K562 (cell line): ENCODE measurements around the gene NANS. TPM values are rescaled to one million over a fixed set of nuclear protein-coding genes. Genes with fewer than 3 reads are reported as not detected.

ENCODE experiments used
- ARID3A ChIP-seq: IDR thresholded peaks from 2 replicates; pipeline ENCODE4 v1.6.1; 2012; ENCODE audit warnings: low read depth, low read length, improper control_type of control experiment, borderline replicate concordance
- ATF3 ChIP-seq, 2 experiments: fragments of 450-650 bp in 1 of 2; sonication (generic) in 1 of 2; formaldehyde crosslinking in 1 of 2; IDR thresholded peaks in 1 of 2; conservative IDR thresholded peaks in 1 of 2; 2 replicates each; pipeline versions ENCODE4 v1.6.1 to v1.8.1; 2016 to 2023; ENCODE audit warnings: mild to moderate bottlenecking in 2 of 2, moderate library complexity in 2 of 2, inconsistent platforms in 1 of 2, missing genetic modification reagents in 1 of 2
- CBX3 ChIP-seq, 2 experiments: IDR thresholded peaks; 1 replicate in 1 of 2; 2 replicates in 1 of 2; pipeline ENCODE4 v1.6.1; 2012; ENCODE audit warnings: inconsistent platforms in 2 of 2, low read length in 2 of 2, borderline replicate concordance in 1 of 2, control low read depth in 1 of 2
- ERF ChIP-seq: fragments of 450-650 bp; formaldehyde crosslinking; IDR thresholded peaks from 2 replicates; pipeline ENCODE4 v1.4.0; 2020; ENCODE audit warnings: mild to moderate bottlenecking, mixed read lengths
- GABPB1 ChIP-seq: sonication (generic); formaldehyde crosslinking; IDR thresholded peaks from 2 replicates; pipeline ENCODE4 v1.8.0; 2022; ENCODE audit warnings: mild to moderate bottlenecking, missing genetic modification reagents
- HDAC1 ChIP-seq, 2 experiments: fragments of 450-650 bp; IDR thresholded peaks; 2 replicates each; pipeline ENCODE4 v1.6.1; 2016 to 2017; ENCODE audit warnings: inconsistent platforms in 1 of 2, mild to moderate bottlenecking in 1 of 2, moderate library complexity in 1 of 2
- MCM5 ChIP-seq: fragments of 450-650 bp; IDR thresholded peaks from 2 replicates; pipeline ENCODE4 v1.6.1; 2016; ENCODE audit warnings: low read depth
- MYNN ChIP-seq, 2 experiments: sonication (generic); formaldehyde crosslinking in 1 of 2; IDR thresholded peaks; 2 replicates each; pipeline versions ENCODE4 v1.5.0 to v1.6.1; 2016 to 2020; ENCODE audit warnings: antibody characterized with exemption in 1 of 2, missing genetic modification reagents in 1 of 2
- POLR3A ChIP-seq: IDR thresholded peaks from 2 replicates; pipeline ENCODE4 v1.6.1; 2011; ENCODE audit warnings: borderline replicate concordance, mild to moderate bottlenecking, moderate library complexity; ENCODE audit not compliant: insufficient read length, insufficient read depth; ENCODE audit errors: extremely low read depth
- PRMT5 ChIP-seq: sonication (generic); formaldehyde crosslinking; IDR thresholded peaks from 2 replicates; pipeline ENCODE4 v1.5.0; 2020; ENCODE audit warnings: missing genetic modification reagents
- PTRF ChIP-seq: fragments of 450-650 bp; IDR thresholded peaks from 2 replicates; pipeline ENCODE4 v1.6.1; 2016; ENCODE audit warnings: mild to moderate bottlenecking, missing genetic modification characterization, missing compliant biosample characterization
- SOX6 ChIP-seq: fragments of 450-650 bp; IDR thresholded peaks from 2 replicates; pipeline ENCODE4 v1.6.1; 2014; ENCODE audit warnings: mild to moderate bottlenecking
- ZBTB7A ChIP-seq: IDR thresholded peaks from 2 replicates; pipeline ENCODE4 v1.6.1; 2011; ENCODE audit warnings: low read depth, mild to moderate bottlenecking, low read length, moderate library complexity, borderline replicate concordance; ENCODE audit not compliant: control insufficient read depth
- ZNF134 ChIP-seq: fragments of 250-450 bp; sonication (Bioruptor Pico); conservative IDR thresholded peaks from 2 replicates; pipeline ENCODE4 v1.4.0; 2020
- ZNF449 ChIP-seq: fragments of 250-450 bp; sonication (Bioruptor Pico); IDR thresholded peaks from 2 replicates; pipeline ENCODE4 v1.8.0; 2022; ENCODE audit warnings: moderate library complexity, mild to moderate bottlenecking, inconsistent platforms
- ZNF57 ChIP-seq: fragments of 450-650 bp; formaldehyde crosslinking; IDR thresholded peaks from 2 replicates; pipeline ENCODE4 v1.4.0; 2020; ENCODE audit warnings: mild to moderate bottlenecking, moderate library complexity
- polyA plus RNA-seq, 8 experiments: library from polyadenylated mRNA; depleted of rRNA in 4 of 8; stranded (reverse) in 5 of 8; unstranded in 3 of 8; fragments of >200 nt; fragmentation: Nextera tagmentation in 2 of 8; fragmentation: Illumina TruSeq in 1 of 8; extraction: Ambion mirVana in 2 of 8; extraction: Trizol in 1 of 8; gene quantifications; 2 replicates each; pipeline versions ENCODE4 v1.2.1 to v1.2.3, GENCODE V29; 2011 to 2014; ENCODE audit warnings: inconsistent platforms in 1 of 8, missing spikeins in 1 of 8
- total RNA-seq, 7 experiments: library from RNA; depleted of rRNA in 6 of 7; stranded (reverse); fragments of >200 nt in 6 of 7; fragmentation: Illumina TruSeq in 2 of 7; extraction: Trizol in 2 of 7; gene quantifications; 2 replicates each; pipeline versions ENCODE4 v1.2.1 to v1.2.3, GENCODE V29; 2011 to 2021; ENCODE audit warnings: low replicate concordance in 1 of 7
- TF ChIP-seq, protein P1 (sequence below): fragments of 250-450 bp; sonication (Bioruptor Pico); IDR thresholded peaks from 2 replicates; pipeline ENCODE4 v1.8.0; 2021; ENCODE audit warnings: moderate library complexity, mild to moderate bottlenecking, inconsistent platforms
- TF ChIP-seq, protein P2 (sequence below): fragments of 250-450 bp; sonication (Bioruptor Pico); IDR thresholded peaks from 2 replicates; pipeline ENCODE4 v1.9.0; 2021; ENCODE audit warnings: mild to moderate bottlenecking

Gene NANS
- total and polyA plus RNA-seq, 9 of the 15 experiments (the other 6 are each of a cell fraction or from before 2014, with no cell fraction given): 37.1 to 181 (median 137) TPM

DNA sequence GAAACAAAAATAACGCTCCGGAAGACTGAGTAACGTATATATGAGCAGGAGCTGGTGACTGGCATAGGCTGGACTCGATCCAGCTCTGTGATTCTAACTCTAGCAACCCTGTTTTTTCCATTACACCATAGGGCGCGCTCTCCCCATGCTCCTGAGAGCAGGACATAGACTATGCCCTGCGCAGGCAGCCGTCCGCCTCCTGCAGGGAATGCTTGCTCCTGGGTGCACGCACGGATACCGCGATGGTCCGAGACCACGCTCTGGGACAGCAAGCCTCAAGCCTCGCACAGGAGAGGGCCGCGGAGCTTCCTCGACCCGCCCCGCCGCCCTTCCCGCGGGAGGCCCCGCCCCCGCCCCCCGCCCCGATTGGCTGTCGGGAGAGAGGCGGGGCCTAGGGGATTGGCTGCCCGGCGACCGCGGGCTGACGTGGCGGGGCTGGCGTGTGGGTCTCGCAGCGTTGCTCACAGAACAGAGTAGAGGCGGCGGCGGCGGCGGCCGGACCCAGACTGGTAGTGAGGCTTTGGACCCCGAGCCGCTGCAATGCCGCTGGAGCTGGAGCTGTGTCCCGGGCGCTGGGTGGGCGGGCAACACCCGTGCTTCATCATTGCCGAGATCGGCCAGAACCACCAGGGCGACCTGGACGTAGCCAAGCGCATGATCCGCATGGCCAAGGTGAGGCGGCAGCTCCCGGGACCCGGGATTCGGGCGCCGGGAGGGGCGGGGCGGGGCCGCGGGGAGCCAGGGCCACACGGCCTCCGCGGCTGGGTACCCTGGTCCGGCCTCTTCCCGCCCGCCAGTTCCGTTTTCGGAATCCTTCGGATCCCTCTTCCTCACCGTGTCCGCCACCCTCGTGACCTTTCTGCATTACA, at the start of gene NANS (continued):
- no peak for TF ChIP-seq ATF3 (IDR thresholded peaks at IDR 0.05)
- peak; percentile 37; the same call in 1 of the 2 replicates for TF ChIP-seq ATF3 (CRISPR knock-in tag; conservative IDR thresholded peaks at IDR 0.05)
- TF ChIP-seq ERF (CRISPR knock-in tag): no peak
- no peak for TF ChIP-seq PRMT5 (CRISPR knock-in tag)
- TF ChIP-seq, protein P1, sequence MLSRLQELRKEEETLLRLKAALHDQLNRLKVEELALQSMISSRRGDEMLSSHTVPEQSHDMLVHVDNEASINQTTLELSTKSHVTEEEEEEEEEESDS (CRISPR knock-in tag): no peak
- TF ChIP-seq MYNN (IDR thresholded peaks at IDR 0.05): no peak
- TF ChIP-seq MYNN (CRISPR knock-in tag; IDR thresholded peaks at IDR 0.05): no peak
- TF ChIP-seq ZNF134 (CRISPR knock-in tag): no peak
- TF ChIP-seq HDAC1 (IDR thresholded peaks at IDR 0.05): peak in 1 of 2 experiments; percentile 28; a peak in 2 of 4 replicates
- TF ChIP-seq MCM5: no peak
- TF ChIP-seq, protein P2, sequence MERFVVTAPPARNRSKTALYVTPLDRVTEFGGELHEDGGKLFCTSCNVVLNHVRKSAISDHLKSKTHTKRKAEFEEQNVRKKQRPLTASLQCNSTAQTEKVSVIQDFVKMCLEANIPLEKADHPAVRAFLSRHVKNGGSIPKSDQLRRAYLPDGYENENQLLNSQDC (CRISPR knock-in tag): peak; percentile 60; the same call in 1 of the 2 replicates
- TF ChIP-seq ZBTB7A: peak; percentile 9; the same call in 1 of the 2 replicates
- TF ChIP-seq ARID3A: no peak
- no peak for TF ChIP-seq ZNF57 (CRISPR knock-in tag)
- TF ChIP-seq SOX6: no peak
- 0 out of 3 replicates have a peak, but pooled peaks of 1 of the 2 experiments have one; percentile 8 for TF ChIP-seq CBX3 (IDR thresholded peaks at IDR 0.05; ENCODE audit: borderline replicate concordance in 1 of 2, low read length in 2 of 2)
- peak; percentile 50 for TF ChIP-seq POLR3A
- TF ChIP-seq ZNF449 (CRISPR knock-in tag): no peak
- no peak for TF ChIP-seq PTRF
- peak; percentile 62; the same call in 1 of the 2 replicates for TF ChIP-seq GABPB1 (CRISPR knock-in tag)
